H1 (cell line): ENCODE data around the gene MAP2K5. TPM values are rescaled to one million over a fixed set of nuclear protein-coding genes. Genes with fewer than 3 reads are reported as not detected.

ENCODE experiments used
- CTCF ChIA-PET: fragments of 300-600 bp; sonication (Branson Sonifier 250); formaldehyde crosslinking; loops from one replicate; lab custom pipeline; 2021; ENCODE audit not compliant: partially characterized antibody; lab: Charles Lee
- POLR2A ChIA-PET: fragments of 300-600 bp; sonication (Branson Sonifier 250); formaldehyde crosslinking; loops from one replicate; lab custom pipeline; 2021; ENCODE audit warnings: inconsistent platforms; ENCODE audit not compliant: partially characterized antibody; lab: Charles Lee
- DNase-seq, 2 experiments: peaks; one replicate each; pipeline versions ENCODE4 v3.0.0 to v3.0.0-alpha.2; 2010 to 2022; ENCODE audit warnings: low spot score in 2 of 2, low read depth in 1 of 2, mixed read lengths in 1 of 2
- FAIRE-seq: peaks from 2 replicates; lab custom pipeline; 2011; peaks lifted over from hg19 to GRCh38; lab: Jason Lieb, UNC
- H2AFZ ChIP-seq: 2 replicates; pipeline ENCODE4 v1.8.1; 2012; ENCODE audit warnings: low read length, inconsistent platforms
- H2AK5ac ChIP-seq: 2 replicates; pipeline ENCODE4 v1.6.1; 2013; ENCODE audit warnings: low read depth, low read length
- H2BK120ac ChIP-seq: replicated peaks from 2 replicates; pipeline ENCODE3; 2013; ENCODE audit warnings: low read depth, low read length, inconsistent platforms
- H2BK12ac ChIP-seq: 2 replicates; pipeline ENCODE4 v1.6.1; 2013; ENCODE audit warnings: low read depth, low read length
- H2BK15ac ChIP-seq: 2 replicates; pipeline ENCODE4 v1.6.1; 2013; ENCODE audit warnings: low read length
- H2BK20ac ChIP-seq: 2 replicates; pipeline ENCODE4 v1.6.1; 2013; ENCODE audit warnings: low read length
- H2BK5ac ChIP-seq: 2 replicates; pipeline ENCODE4 v1.6.1; 2013; ENCODE audit warnings: low read depth, low read length
- H3K14ac ChIP-seq: 2 replicates; pipeline ENCODE4 v1.6.1; 2013; ENCODE audit warnings: inconsistent platforms; ENCODE audit not compliant: insufficient read length
- H3K18ac ChIP-seq: 2 replicates; pipeline ENCODE4 v1.6.1; 2013; ENCODE audit warnings: low read length; ENCODE audit errors: extremely low read depth
- H3K23ac ChIP-seq: 2 replicates; pipeline ENCODE4 v1.6.1; 2013; ENCODE audit warnings: inconsistent platforms; ENCODE audit not compliant: insufficient read length
- H3K23me2 ChIP-seq: 2 replicates; pipeline ENCODE4 v1.6.1; 2013; ENCODE audit warnings: low read depth, low read length
- H3K27ac ChIP-seq: 2 replicates; pipeline ENCODE4 v1.6.1; 2011; ENCODE audit warnings: low read depth, low read length, inconsistent platforms
- H3K27me3 ChIP-seq, 4 experiments: replicated peaks in 1 of 4; 1 replicate in 1 of 4; 2 replicates in 3 of 4; pipeline versions ENCODE4 v1.6.1 to v1.8.1; 2011 to 2013; ENCODE audit warnings: low read length in 3 of 4, mild to moderate bottlenecking in 3 of 4, inconsistent platforms in 2 of 4, mixed read lengths in 2 of 4, moderate library complexity in 1 of 4; ENCODE audit not compliant: control insufficient read depth in 3 of 4, insufficient read depth in 3 of 4; ENCODE audit errors: extremely low read depth in 1 of 4
- H3K36me3 ChIP-seq, 4 experiments: 2 replicates each; pipeline versions ENCODE4 v1.6.1 to v1.8.1; 2011 to 2013; ENCODE audit warnings: mild to moderate bottlenecking in 4 of 4, low read length in 3 of 4, moderate library complexity in 2 of 4, control low read depth in 1 of 4, inconsistent platforms in 1 of 4; ENCODE audit not compliant: insufficient read depth in 4 of 4, control insufficient read depth in 2 of 4
- H3K4ac ChIP-seq: replicated peaks from 2 replicates; pipeline ENCODE3; 2013; ENCODE audit warnings: low read length, low read depth, mixed read lengths, inconsistent platforms; ENCODE audit not compliant: insufficient read length
- H3K4me1 ChIP-seq, 4 experiments: replicated peaks in 1 of 4; 1 replicate in 1 of 4; 2 replicates in 3 of 4; pipeline versions ENCODE4 v1.6.1 to v1.8.1; 2011 to 2013; ENCODE audit warnings: low read length in 3 of 4, inconsistent platforms in 2 of 4, mixed read lengths in 1 of 4; ENCODE audit not compliant: insufficient read depth in 4 of 4, control insufficient read depth in 3 of 4
- H3K4me2 ChIP-seq, 2 experiments: 2 replicates each; pipeline versions ENCODE4 v1.6.1 to v1.8.1; 2011 to 2013; ENCODE audit warnings: low read depth in 2 of 2, low read length in 2 of 2, control low read depth in 1 of 2, inconsistent platforms in 1 of 2, mild to moderate bottlenecking in 1 of 2; ENCODE audit not compliant: insufficient read depth in 1 of 2
- H3K4me3 ChIP-seq, 4 experiments: fragments of 200-600, 300-600 bp in 1 of 4; sonication (generic), shearing (Covaris generic), sonication (Bioruptor Twin) in 1 of 4; 2 replicates each; pipeline versions ENCODE4 v1.5.1 to v1.8.1; 2011 to 2016; ENCODE audit warnings: low read length in 4 of 4, low read depth in 3 of 4, control low read depth in 2 of 4, inconsistent platforms in 2 of 4, mild to moderate bottlenecking in 2 of 4, mixed read lengths in 1 of 4, moderate library complexity in 1 of 4; ENCODE audit not compliant: insufficient read depth in 2 of 4; ENCODE audit errors: extremely low read depth in 1 of 4
- H3K56ac ChIP-seq: replicated peaks from 2 replicates; pipeline ENCODE3; 2013; ENCODE audit warnings: low read depth, mild to moderate bottlenecking, mixed read lengths, low read length, inconsistent platforms; ENCODE audit not compliant: insufficient read length
- H3K79me1 ChIP-seq: 2 replicates; pipeline ENCODE4 v1.6.1; 2013; ENCODE audit warnings: low read depth, low read length, control low read depth
- H3K79me2 ChIP-seq, 2 experiments: 2 replicates each; pipeline versions ENCODE4 v1.6.1 to v1.8.1; 2012 to 2013; ENCODE audit warnings: low read length in 2 of 2, mild to moderate bottlenecking in 2 of 2, inconsistent platforms in 1 of 2; ENCODE audit not compliant: insufficient read depth in 2 of 2, control insufficient read depth in 1 of 2
- H3K9ac ChIP-seq, 4 experiments: replicated peaks in 1 of 4; 1 replicate in 1 of 4; 2 replicates in 3 of 4; pipeline versions ENCODE4 v1.6.1 to v1.8.1; 2011 to 2013; ENCODE audit warnings: low read depth in 3 of 4, low read length in 3 of 4, control low read depth in 2 of 4, mild to moderate bottlenecking in 2 of 4, moderate library complexity in 2 of 4, inconsistent platforms in 1 of 4; ENCODE audit errors: extremely low read depth in 1 of 4
- H3K9me3 ChIP-seq, 2 experiments: 2 replicates each; pipeline versions ENCODE4 v1.6.1 to v1.8.1; 2012 to 2013; ENCODE audit warnings: mild to moderate bottlenecking in 2 of 2, moderate library complexity in 2 of 2, control low read depth in 1 of 2, inconsistent platforms in 1 of 2, low read depth in 1 of 2, low read length in 1 of 2, mixed read lengths in 1 of 2; ENCODE audit not compliant: insufficient read depth in 2 of 2
- H4K20me1 ChIP-seq, 2 experiments: replicated peaks in 1 of 2; 2 replicates each; pipeline versions ENCODE3 to v1.8.1; 2011 to 2013; ENCODE audit warnings: inconsistent platforms in 2 of 2, low read length in 2 of 2, mild to moderate bottlenecking in 1 of 2; ENCODE audit not compliant: insufficient read depth in 2 of 2, control insufficient read depth in 1 of 2
- H4K5ac ChIP-seq: 2 replicates; pipeline ENCODE4 v1.6.1; 2013; ENCODE audit warnings: low read length, low read depth, mixed read lengths, inconsistent platforms; ENCODE audit not compliant: insufficient read length
- H4K8ac ChIP-seq: 2 replicates; pipeline ENCODE4 v1.8.0; 2013; ENCODE audit warnings: mild to moderate bottlenecking, moderate library complexity, low read length, inconsistent platforms; ENCODE audit not compliant: insufficient read depth; ENCODE audit errors: extremely low read depth
- H4K91ac ChIP-seq: replicated peaks from 2 replicates; pipeline ENCODE3; 2013; ENCODE audit warnings: low read length, mixed read lengths, inconsistent platforms; ENCODE audit not compliant: insufficient read length
- PHF8 ChIP-seq: fragments of 200-600 bp; sonication (generic); conservative IDR thresholded peaks from 2 replicates; pipeline ENCODE4 v1.7.1; 2012; ENCODE audit warnings: low read depth, mild to moderate bottlenecking, inconsistent platforms, low read length, moderate library complexity
- RAD21 ChIP-seq, 2 experiments: IDR thresholded peaks in 1 of 2; conservative IDR thresholded peaks in 1 of 2; 2 replicates each; pipeline ENCODE4 v1.6.1; 2011; ENCODE audit warnings: low read depth in 2 of 2, low read length in 2 of 2, improper control_type of control experiment in 1 of 2, inconsistent platforms in 1 of 2, mild to moderate bottlenecking in 1 of 2, moderate library complexity in 1 of 2
- SIRT6 ChIP-seq: IDR thresholded peaks from one replicate; pipeline ENCODE4 v1.7.1; 2012; ENCODE audit warnings: low read length, inconsistent platforms
- WGBS, 2 experiments: shearing (Covaris generic) in 1 of 2; methylation state at CpG; one replicate each; pipeline versions ENCODE4 v1.1.6 to v1.1.7; 2013 to 2015; ENCODE audit warnings: low lambda C conversion rate in 2 of 2, mixed read lengths in 2 of 2, inconsistent platforms in 1 of 2, low coverage in 1 of 2, missing lambda C conversion rate in 1 of 2; ENCODE audit not compliant: insufficient replicate concordance in 2 of 2, insufficient coverage in 1 of 2, insufficient read length in 1 of 2; ENCODE audit errors: extremely low coverage in 1 of 2, missing lambda C conversion rate in 1 of 2; 5-methylcytosine and 5-hydroxymethylcytosine counted together
- polyA plus RNA-seq, 7 experiments: library from polyadenylated mRNA; depleted of rRNA in 3 of 7; stranded (reverse) in 5 of 7; unstranded in 2 of 7; fragments of >200 nt in 5 of 7; fragments of 200-250 nt in 2 of 7; gene quantifications; 1 replicate in 5 of 7; 2 replicates in 1 of 7; 4 replicates in 1 of 7; pipeline versions ENCODE4 v1.2.1 to v1.2.3, GENCODE V29; 2011 to 2013; ENCODE audit warnings: missing spikeins in 2 of 7, mixed read lengths in 2 of 7
- total RNA-seq: library from RNA; stranded (reverse); fragmentation: NEBNext Ultra II Directional; extraction: Animal tissue kit (Norgen Biotek cat#: 25700); gene quantifications from 2 replicates; pipeline ENCODE4 v1.2.1, GENCODE V29; 2021
- TF ChIP-seq, protein P1 (sequence below), 3 experiments: IDR thresholded peaks; 1 replicate in 2 of 3; 2 replicates in 1 of 3; pipeline versions ENCODE4 v1.5.1 to v1.6.1; 2011; ENCODE audit warnings: low read length in 3 of 3, mild to moderate bottlenecking in 3 of 3, inconsistent platforms in 2 of 3, low read depth in 1 of 3, moderate library complexity in 1 of 3; ENCODE audit not compliant: insufficient read depth in 1 of 3; ENCODE audit errors: control extremely low read depth in 1 of 3

MAP2K5 gene
- total and polyA plus RNA-seq, 2 of the 8 experiments (the other 6 are each of a cell fraction or from before 2014, with no cell fraction given), result 4.4 to 15.8 TPM

DNA sequence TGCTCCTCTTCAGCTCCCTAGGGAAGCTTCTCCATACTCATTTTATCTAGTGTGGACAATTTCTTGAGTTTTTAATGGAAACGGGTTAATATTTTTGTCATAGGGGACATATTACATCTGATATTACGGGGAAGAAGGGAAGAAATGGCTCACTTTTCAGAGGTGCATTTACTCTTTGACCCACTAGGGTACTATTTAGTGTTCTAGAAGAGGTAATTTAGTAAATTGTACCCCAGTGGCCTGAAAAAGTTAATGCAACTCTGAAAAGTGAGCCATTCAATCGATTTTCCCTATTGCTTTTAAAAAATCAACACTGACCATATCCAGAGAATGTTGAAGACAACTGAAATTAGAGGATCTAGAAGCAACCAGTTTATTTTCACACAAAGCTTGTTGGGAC, 71.2 kb downstream of the MAP2K5 start:
- H3K18ac ChIP-seq, result no peak overlapping the region
- H3K79me1 ChIP-seq, result no peaks in the 10 kb centered on the region
- no peak overlapping the region for H2AFZ ChIP-seq
- H2BK120ac ChIP-seq, result no peak overlapping the region
- H4K8ac ChIP-seq, result no peak overlapping the region
- H2BK15ac ChIP-seq, result no peak overlapping the region
- no peak overlapping the region for H2BK12ac ChIP-seq
- POLR2A ChIA-PET, result interaction anchor here (1.1 kb wide), 1 partner anchor 19 kb away, joined by 5 read pairs; no protein-coding TSS in a partner anchor
- peaks cover 0 to 3% (median 1%) of the 10 kb centered on the region in 4 experiments; a peak in 2 of 7 replicates for H3K4me1 ChIP-seq
- WGBS, 2 experiments, result 87% methylated on average over 3 of the region's 3 CpGs; no CpG with 5 or more reads in 1 of the 2 experiments
- H3K23ac ChIP-seq, result no peak overlapping the region
- H4K20me1 ChIP-seq, result no peaks in the 10 kb centered on the region
- no peak overlapping the region for H2AK5ac ChIP-seq
- no peak for TF ChIP-seq PHF8
- no peak for TF ChIP-seq SIRT6
- TF ChIP-seq, protein P1, sequence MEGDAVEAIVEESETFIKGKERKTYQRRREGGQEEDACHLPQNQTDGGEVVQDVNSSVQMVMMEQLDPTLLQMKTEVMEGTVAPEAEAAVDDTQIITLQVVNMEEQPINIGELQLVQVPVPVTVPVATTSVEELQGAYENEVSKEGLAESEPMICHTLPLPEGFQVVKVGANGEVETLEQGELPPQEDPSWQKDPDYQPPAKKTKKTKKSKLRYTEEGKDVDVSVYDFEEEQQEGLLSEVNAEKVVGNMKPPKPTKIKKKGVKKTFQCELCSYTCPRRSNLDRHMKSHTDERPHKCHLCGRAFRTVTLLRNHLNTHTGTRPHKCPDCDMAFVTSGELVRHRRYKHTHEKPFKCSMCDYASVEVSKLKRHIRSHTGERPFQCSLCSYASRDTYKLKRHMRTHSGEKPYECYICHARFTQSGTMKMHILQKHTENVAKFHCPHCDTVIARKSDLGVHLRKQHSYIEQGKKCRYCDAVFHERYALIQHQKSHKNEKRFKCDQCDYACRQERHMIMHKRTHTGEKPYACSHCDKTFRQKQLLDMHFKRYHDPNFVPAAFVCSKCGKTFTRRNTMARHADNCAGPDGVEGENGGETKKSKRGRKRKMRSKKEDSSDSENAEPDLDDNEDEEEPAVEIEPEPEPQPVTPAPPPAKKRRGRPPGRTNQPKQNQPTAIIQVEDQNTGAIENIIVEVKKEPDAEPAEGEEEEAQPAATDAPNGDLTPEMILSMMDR (IDR thresholded peaks at IDR 0.05; ENCODE audit: control extremely low read depth in 1 of 3, insufficient read depth in 1 of 3, low read depth in 1 of 3, low read length in 3 of 3), result peak in 2 of 3 experiments; percentile 41 to 81; a peak in 3 of 4 replicates
- peak in 1 of 2 experiments; percentile 25; a peak in 1 of 4 replicates for TF ChIP-seq RAD21 (IDR thresholded peaks at IDR 0.05 in 1 of 2, conservative IDR thresholded peaks at IDR 0.05 in 1 of 2; ENCODE audit: low read depth in 2 of 2, low read length in 2 of 2)
- DNase-seq (no peak), FAIRE-seq (no peak)
- no peak overlapping the region for H2BK20ac ChIP-seq
- no peak overlapping the region for H3K4ac ChIP-seq
- H3K14ac ChIP-seq, result no peak overlapping the region
- CTCF ChIA-PET, result interaction anchor here (0.6 to 2.3 kb wide), 25 partner anchors 10 to 382 kb away, joined by 3 to 20 read pairs (median 4); no protein-coding TSS in a partner anchor
- H3K27ac ChIP-seq, result no peak overlapping the region
- no peak overlapping the region for H3K56ac ChIP-seq
- H3K79me2 ChIP-seq, result no peaks in the 10 kb centered on the region
- no peak overlapping the region for H2BK5ac ChIP-seq
- H3K9ac ChIP-seq, result no peak overlapping the region
- H3K23me2 ChIP-seq, result no peaks in the 10 kb centered on the region
- H4K5ac ChIP-seq, result no peak overlapping the region
- no peak overlapping the region for H3K4me3 ChIP-seq
- no peaks in the 10 kb centered on the region for H3K9me3 ChIP-seq
- no peaks in the 10 kb centered on the region for H3K36me3 ChIP-seq
- no peak overlapping the region for H4K91ac ChIP-seq
- no peak overlapping the region for H3K4me2 ChIP-seq
- H3K27me3 ChIP-seq, result no peaks in the 10 kb centered on the region
